HG03045 (cell line): ENCODE data around the gene ADGRD2.

Experiments
- ATAC-seq: cut with Tn5 transposase; IDR thresholded peaks from one replicate; pipeline ENCODE4 v1.9.1; 2021; ENCODE audit warnings: mild to moderate bottlenecking, moderate library complexity; ENCODE audit not compliant: unreplicated experiment

Gene ADGRD2

DNA sequence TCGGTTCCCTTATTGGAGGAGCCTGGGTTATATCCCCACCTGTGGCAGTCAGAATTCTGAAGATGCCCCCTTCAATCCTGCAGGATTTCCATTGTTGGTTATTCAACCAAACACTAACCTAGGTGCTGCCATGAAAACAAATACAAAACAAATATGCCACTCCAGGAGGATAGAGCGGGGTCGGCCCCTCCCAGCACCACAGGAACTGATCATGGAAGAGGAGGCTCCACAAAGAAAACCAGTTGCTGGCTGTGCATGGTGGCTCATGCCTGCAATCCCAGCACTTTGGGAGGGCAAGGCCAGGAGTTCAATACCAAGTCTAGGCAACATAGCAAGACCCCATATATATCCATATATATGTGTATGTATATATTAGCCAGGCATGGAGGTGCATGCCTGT lies 13.2 kb upstream of the ADGRD2 start:
- no peak for ATAC-seq

GRCh38 chr9:124438091-124438490 lies 12.2 kb upstream of the ADGRD2 start:
- no peak for ATAC-seq

GRCh38 chr9:124439086-124439485 lies 11.2 kb upstream of the ADGRD2 start:
- ATAC-seq: no peak

DNA sequence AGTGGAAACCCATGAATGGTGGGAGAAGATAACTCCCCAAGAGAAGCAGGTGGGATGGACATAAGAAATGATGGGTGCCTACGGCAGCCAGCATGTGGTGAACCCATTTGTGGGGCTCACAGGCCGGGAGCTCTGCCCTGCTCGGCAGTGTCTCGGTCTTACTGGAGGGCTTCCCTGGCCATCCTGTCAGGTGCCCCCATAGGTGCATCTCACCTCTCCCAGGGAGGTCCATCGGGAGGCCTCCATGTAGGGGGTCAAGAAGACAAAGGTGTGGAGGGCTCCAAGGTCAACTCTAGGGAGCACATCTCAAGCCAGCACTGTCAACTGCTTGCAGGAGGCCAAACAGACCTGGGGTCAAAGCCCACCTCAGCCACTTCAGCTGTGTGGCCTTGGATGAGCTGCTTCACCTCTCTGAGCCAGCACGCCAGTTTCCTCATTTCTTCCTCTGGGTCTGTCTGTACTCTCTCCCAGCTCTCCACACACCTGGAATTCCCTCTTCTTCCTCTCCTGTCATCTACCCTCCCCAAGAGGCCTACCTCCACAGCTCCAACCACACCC lies 10.5 kb upstream of the ADGRD2 start:
- ATAC-seq: no peak

- ATAC-seq: no peak
Observed at GRCh38 chr9:124440786-124441185, 9.5 kb upstream of the ADGRD2 start.

DNA sequence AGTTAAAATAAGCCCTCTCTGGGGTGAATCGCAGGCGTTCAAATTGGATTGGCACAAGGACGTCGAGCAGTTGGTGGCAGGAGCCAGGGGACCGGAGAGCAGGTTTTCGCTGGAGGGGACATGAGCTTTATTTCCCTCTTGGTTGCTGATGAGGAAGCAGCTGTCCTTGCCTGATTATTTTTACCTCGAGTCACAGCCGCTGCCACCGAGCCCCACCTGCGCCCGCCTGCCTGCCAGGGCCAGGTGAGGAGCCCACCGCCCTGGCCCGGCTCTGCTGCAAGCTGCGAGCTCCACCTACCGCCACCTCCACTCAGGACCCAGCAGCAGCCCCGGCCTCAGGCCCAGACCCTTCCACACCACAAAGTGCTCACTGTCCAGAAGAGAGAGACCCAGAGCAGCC lies 9.0 kb upstream of the ADGRD2 start:
- no peak for ATAC-seq

DNA sequence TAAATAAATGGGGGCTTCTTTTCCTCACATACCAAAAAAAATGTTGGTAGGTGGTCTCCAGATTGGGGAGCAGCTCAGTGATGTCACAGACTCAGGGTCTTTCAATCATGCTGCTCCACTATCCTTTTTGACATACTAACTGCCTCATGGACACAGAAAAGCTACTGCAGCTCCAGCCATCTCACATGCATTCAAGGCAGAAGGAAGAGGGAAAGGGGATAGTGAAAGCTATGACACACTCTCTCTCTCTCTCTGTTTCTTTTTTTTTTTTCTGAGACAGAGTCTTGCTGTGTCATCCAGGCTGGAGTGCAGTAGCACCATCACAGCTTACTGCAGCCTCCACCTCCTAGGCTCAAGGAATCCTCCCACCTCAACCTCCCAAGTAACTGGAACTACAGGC lies 7.9 kb upstream of the ADGRD2 start:
- ATAC-seq: no peak

- no peak for ATAC-seq
Observed at GRCh38 chr9:124442826-124443225, 7.4 kb upstream of the ADGRD2 start.

- ATAC-seq: no peak
Observed at GRCh38 chr9:124443625-124444024, 6.6 kb upstream of the ADGRD2 start.

GRCh38 chr9:124444166-124444565 lies 6.1 kb upstream of the ADGRD2 start:
- ATAC-seq: no peak

GRCh38 chr9:124447297-124447661 lies 3.0 kb upstream of the ADGRD2 start:
- ATAC-seq: no peak

DNA sequence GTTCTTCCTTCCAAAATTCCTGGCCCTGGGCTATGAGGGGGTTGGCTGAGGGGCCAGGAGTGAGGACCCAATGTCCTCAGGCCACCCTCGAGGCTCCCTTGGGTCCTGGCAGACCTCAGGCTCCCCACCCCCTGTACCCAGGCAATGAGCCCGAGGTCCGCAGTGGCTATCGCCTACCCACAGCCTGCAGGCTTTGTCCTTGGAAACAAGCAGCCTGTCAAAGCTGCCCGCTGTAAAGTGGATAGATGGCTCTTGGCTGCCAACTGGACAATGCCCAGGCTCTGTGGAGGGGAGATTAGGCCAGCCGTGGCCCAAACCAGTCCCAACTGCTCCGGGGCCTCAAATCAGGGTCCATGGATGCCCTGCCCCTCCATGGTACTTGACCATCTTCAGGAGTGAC lies 2.2 kb upstream of the ADGRD2 start:
- no peak for ATAC-seq

- no peak for ATAC-seq
Observed at GRCh38 chr9:124449381-124450151, 685 bp upstream of the ADGRD2 start.

- ATAC-seq: no peak
Observed at GRCh38 chr9:124450931-124451661, 845 bp downstream of the ADGRD2 start.

DNA sequence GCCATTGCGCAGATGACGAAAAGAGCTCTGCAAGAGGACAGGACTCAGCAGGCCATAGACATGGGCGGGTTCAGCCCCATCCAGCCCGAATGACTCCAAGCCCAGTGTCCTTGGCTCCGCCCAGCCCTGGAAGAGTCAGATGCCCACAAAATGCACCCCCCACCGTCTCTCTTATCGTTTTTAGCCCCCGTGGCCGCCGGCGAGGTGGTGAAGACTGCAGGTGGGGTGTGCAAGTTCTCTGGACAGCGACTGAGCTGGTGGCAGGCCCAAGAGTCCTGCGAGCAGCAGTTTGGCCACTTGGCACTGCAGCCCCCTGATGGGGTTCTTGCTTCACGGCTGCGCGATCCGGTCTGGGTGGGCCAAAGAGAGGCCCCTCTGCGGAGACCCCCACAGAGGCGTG lies 2.1 kb downstream of the ADGRD2 start:
- no peak for ATAC-seq

- no peak for ATAC-seq
Observed at GRCh38 chr9:124452841-124453585, 2.8 kb downstream of the ADGRD2 start.

DNA sequence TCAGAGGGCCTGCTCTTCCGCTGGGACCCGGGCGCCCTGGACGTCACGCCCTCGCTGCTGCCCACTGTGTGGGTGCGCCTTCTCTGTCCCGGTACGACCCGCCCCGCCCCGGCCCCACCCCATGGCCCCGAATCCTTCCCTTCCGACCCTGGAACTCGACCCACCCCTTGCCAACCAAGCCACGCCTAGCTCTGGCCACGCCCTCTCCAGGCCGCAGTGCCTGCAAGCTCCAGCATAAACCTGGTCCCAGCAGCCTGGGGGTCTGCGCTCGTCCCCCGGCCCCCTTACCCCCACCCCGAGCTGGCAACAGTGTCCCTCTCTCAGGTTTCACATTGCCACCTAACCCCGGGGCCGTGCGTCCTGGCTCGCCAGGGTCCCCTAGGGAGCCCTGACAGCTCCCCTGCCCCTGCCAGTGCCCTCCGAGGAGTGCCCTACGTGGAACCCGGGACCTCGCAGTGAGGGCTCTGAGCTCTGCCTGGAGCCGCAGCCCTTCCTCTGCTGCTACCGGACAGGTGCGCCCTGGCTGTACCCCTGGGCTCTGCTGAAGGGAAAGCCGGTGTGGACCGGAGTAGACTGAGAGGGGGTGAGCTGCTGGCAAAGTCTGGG lies 3.4 kb downstream of the ADGRD2 start:
- no peak for ATAC-seq

GRCh38 chr9:124454296-124454695 lies 4.0 kb downstream of the ADGRD2 start:
- ATAC-seq: no peak

GRCh38 chr9:124454791-124455443 lies 4.7 kb downstream of the ADGRD2 start:
- no peak for ATAC-seq

GRCh38 chr9:124455820-124456219 lies 5.6 kb downstream of the ADGRD2 start:
- no peak for ATAC-seq
